NCI-H2227 treated with DMSO at 0.1 percent for 48 hours (cell line): ENCODE results near the gene POMGNT2.

Experiments used
- DNase-seq: peaks from one replicate; lab custom pipeline; 2025; lab: John Stamatoyannopoulos, UW

The POMGNT2 gene

GRCh38 chr3:43043793-43044192 lies 62.1 kb downstream of the POMGNT2 start:
- no peak for DNase-seq

- DNase-seq = no peak
Observed at GRCh38 chr3:43043071-43043766, 62.7 kb downstream of the POMGNT2 start.

- no peak for DNase-seq
Observed at GRCh38 chr3:43041517-43041916, 64.4 kb downstream of the POMGNT2 start.

- DNase-seq = no peak
Observed at GRCh38 chr3:43038010-43038409, 67.9 kb downstream of the POMGNT2 start.

GRCh38 chr3:43036621-43037423 lies 69.1 kb downstream of the POMGNT2 start:
- no peak for DNase-seq

GRCh38 chr3:43035801-43036365 lies 70.0 kb downstream of the POMGNT2 start:
- DNase-seq = no peak

- DNase-seq = no peak
Observed at GRCh38 chr3:43034911-43035310, 71.0 kb downstream of the POMGNT2 start.

GRCh38 chr3:43034200-43034599 lies 71.7 kb downstream of the POMGNT2 start:
- no peak for DNase-seq

- DNase-seq = no peak
Observed at GRCh38 chr3:43032646-43033628, 72.9 kb downstream of the POMGNT2 start.

GRCh38 chr3:43031889-43032545 lies 73.9 kb downstream of the POMGNT2 start:
- DNase-seq = no peak

GRCh38 chr3:43031485-43031884 lies 74.4 kb downstream of the POMGNT2 start:
- no peak for DNase-seq

GRCh38 chr3:43030162-43030935 lies 75.5 kb downstream of the POMGNT2 start:
- DNase-seq = no peak
